ENCODE data around the gene VPREB3.

The VPREB3 gene

DNA sequence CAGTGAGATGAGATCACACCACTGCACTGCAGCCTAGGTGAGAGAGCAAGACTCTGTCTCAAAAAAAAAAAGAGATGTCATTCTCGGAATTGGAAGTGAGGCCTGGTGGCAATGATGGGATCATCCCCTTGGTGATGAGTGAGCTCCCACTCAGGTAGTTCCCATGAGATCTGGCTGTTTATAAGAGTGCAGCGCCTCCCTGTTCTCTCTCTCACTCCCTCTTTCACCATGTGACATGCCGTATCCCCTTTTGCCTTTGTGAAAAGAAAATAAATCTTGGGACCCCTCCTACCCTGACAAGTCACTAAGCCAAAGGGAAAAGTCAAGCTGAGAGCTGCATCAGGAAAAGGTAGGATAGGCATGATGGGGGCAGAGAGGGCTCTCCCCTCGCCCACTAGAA lies 32.1 kb downstream of the VPREB3 start:
- DNase-seq = peak; percentile 1

DNA sequence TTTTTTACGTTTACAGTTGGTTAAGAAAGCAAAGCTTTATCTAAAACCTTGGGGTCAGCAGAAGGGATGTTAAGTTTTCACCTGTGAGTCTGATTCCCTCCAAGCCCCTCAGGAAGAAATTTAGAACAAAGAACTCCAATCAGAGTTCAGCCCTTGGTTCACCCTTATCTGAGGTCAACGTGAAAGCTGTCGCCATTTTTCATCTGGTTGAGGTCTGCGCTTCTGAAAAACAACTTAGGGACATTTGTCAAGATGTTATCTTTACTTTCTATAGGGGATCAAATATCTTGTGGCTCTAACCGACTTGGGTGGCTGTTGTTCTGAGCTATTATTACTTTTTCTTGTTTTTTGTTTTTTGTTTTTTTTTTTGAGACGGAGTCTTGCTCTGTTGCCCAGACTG lies 33.4 kb downstream of the VPREB3 start:
- DNase-seq = no peak

- no peak for DNase-seq
Observed at GRCh38 chr22:23718371-23719165, 35.7 kb downstream of the VPREB3 start.

- peak; percentile 51 for DNase-seq
Observed at GRCh38 chr22:23716811-23717801, 37.1 kb downstream of the VPREB3 start.

GRCh38 chr22:23715806-23716375 lies 38.3 kb downstream of the VPREB3 start:
- DNase-seq = no peak

GRCh38 chr22:23714596-23715578 lies 39.3 kb downstream of the VPREB3 start:
- no peak for DNase-seq

GRCh38 chr22:23713696-23714595 lies 40.3 kb downstream of the VPREB3 start:
- no peak for DNase-seq

DNA sequence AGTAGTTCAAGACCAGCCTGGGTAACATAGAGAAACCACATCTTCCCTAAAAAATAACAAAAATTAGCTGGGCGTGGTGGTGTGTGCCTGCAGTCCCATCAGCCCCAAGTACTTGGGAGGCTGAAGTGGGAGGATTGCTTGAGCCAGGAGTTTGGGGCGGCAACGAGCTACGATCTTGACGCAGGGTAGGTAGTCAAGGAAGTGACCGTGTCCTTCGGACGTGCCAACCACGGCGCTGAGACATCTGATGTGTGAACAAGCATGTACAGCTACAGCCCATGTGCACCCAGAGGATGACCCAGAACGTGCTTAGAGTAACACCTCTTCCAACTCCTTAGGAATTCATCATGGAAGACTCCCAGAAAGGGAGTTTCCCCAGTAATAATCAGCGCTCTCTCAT lies 42.0 kb downstream of the VPREB3 start:
- DNase-seq = no peak

DNA sequence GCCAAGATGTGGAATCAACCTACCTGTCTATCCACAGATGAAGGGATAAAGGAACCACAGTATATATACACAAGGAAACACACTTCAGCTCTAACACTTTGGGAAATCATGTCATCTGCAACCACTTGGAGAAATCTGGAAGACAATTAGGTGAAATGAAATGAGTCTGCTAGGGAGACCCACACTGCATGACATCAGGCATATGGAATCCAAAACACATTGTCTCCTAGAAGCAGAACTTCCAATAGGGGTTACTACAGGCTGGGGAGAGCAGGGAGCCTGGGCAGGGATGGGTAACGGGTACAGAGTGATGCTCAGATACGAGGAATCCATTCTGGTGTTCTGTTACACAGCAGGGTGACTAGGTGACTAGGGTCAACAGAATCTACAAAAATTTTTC lies 45.1 kb downstream of the VPREB3 start:
- no peak for DNase-seq

DNA sequence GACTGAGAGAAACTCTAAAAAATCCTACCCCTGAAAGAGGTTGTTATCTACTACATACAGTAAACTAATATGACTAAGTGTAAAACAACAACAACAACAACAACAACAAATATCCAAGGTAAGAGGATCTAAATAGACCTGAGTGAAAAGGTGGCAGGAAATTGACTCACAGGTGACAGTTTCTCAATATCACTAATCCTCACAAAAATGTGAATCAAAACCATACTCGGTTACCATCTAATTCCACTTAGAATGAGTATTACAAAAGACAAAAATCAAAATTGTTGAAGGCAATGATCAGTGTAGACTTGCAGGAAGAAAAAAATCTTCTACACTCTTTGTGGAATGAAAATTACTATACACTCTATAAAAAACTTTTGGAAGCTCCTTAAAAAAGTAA lies 46.0 kb downstream of the VPREB3 start:
- no peak for DNase-seq

GRCh38 chr22:23705358-23705757 lies 48.9 kb downstream of the VPREB3 start:
- DNase-seq = no peak

DNA sequence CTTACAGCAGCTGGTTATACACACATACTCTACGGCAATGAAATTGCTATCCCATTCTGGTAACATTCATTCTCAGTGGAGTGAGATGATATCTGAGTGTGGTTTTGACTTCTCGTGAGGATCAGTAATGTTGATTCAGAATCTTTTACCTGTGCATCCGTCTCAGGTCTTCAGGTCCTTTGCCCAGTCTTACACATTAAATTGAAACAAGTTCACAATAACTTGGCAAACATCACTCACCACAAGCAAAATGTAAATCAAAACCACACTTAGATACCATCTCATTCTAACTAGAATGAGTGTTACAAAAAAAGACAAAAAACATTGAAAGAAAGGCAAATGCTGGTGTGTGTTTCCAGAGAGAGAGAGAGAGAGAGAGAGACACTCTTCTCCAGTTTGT lies 49.4 kb downstream of the VPREB3 start:
- DNase-seq = no peak

GRCh38 chr22:23704062-23704461 lies 50.2 kb downstream of the VPREB3 start:
- DNase-seq = no peak

Data from NCI-H1694 treated with DMSO at 0.1 percent for 48 hours (cell line).